H1 (cell line): Measurements from ENCODE around the gene PPP1R3E. TPM values are rescaled to one million over a fixed set of nuclear protein-coding genes. Genes with fewer than 3 reads are reported as not detected.

Experiments used
- ATF2 ChIP-seq: IDR thresholded peaks from 2 replicates; pipeline ENCODE4 v1.6.1; 2012; ENCODE audit warnings: low read length, inconsistent platforms
- BRCA1 ChIP-seq: IDR thresholded peaks from 2 replicates; pipeline ENCODE4 v1.6.1; 2012; ENCODE audit warnings: low read depth, low read length, improper control_type of control experiment
- CREB1 ChIP-seq: IDR thresholded peaks from 2 replicates; pipeline ENCODE4 v1.6.1; 2012; ENCODE audit warnings: inconsistent platforms
- E2F6 ChIP-seq: IDR thresholded peaks from 2 replicates; pipeline ENCODE4 v1.6.1; 2012; ENCODE audit warnings: inconsistent platforms
- EGR1 ChIP-seq: IDR thresholded peaks from 2 replicates; pipeline ENCODE4 v1.6.1; 2011; ENCODE audit warnings: low read depth, low read length, borderline replicate concordance
- EZH2 ChIP-seq: fragments of 200-600 bp; sonication (generic); IDR thresholded peaks from 2 replicates; pipeline ENCODE4 v1.7.1; 2012; ENCODE audit warnings: low read depth, mild to moderate bottlenecking, moderate library complexity, low read length, inconsistent platforms; ENCODE audit not compliant: severe bottlenecking
- FOSL1 ChIP-seq: IDR thresholded peaks from 2 replicates; pipeline ENCODE4 v1.6.1; 2011; ENCODE audit warnings: mild to moderate bottlenecking, low read depth, low read length, moderate library complexity; ENCODE audit not compliant: insufficient read depth
- KDM1A ChIP-seq: fragments of 200-600, 300-600 bp; sonication (generic); IDR thresholded peaks from 2 replicates; pipeline ENCODE4 v1.7.1; 2016; ENCODE audit warnings: mild to moderate bottlenecking, low read length, borderline replicate concordance
- MAFK ChIP-seq: IDR thresholded peaks from 2 replicates; pipeline ENCODE4 v1.6.1; 2012; ENCODE audit warnings: low read depth, mild to moderate bottlenecking, improper control_type of control experiment, low read length
- RAD21 ChIP-seq, 2 experiments: IDR thresholded peaks in 1 of 2; conservative IDR thresholded peaks in 1 of 2; 2 replicates each; pipeline ENCODE4 v1.6.1; 2011; ENCODE audit warnings: low read depth in 2 of 2, low read length in 2 of 2, improper control_type of control experiment in 1 of 2, inconsistent platforms in 1 of 2, mild to moderate bottlenecking in 1 of 2, moderate library complexity in 1 of 2
- SAP30 ChIP-seq: fragments of 300-600 bp; sonication (generic); IDR thresholded peaks from 2 replicates; pipeline ENCODE4 v1.7.1; 2012; ENCODE audit warnings: low read length, moderate library complexity, mild to moderate bottlenecking, inconsistent platforms; ENCODE audit not compliant: insufficient read depth, insufficient replicate concordance
- SIRT6 ChIP-seq: IDR thresholded peaks from one replicate; pipeline ENCODE4 v1.7.1; 2012; ENCODE audit warnings: low read length, inconsistent platforms
- SIX5 ChIP-seq: IDR thresholded peaks from 2 replicates; pipeline ENCODE4 v1.6.1; 2011; ENCODE audit warnings: mild to moderate bottlenecking, low read depth, low read length
- SP2 ChIP-seq: IDR thresholded peaks from 2 replicates; pipeline ENCODE4 v1.6.1; 2012; ENCODE audit warnings: mild to moderate bottlenecking, low read length, inconsistent platforms
- SP4 ChIP-seq: IDR thresholded peaks from 2 replicates; pipeline ENCODE4 v1.6.1; 2012; ENCODE audit warnings: low read length, inconsistent platforms
- SUZ12 ChIP-seq: fragments of 200-600 bp; sonication (generic); IDR thresholded peaks from 2 replicates; pipeline ENCODE4 v1.6.1; 2012; ENCODE audit warnings: mild to moderate bottlenecking, inconsistent platforms, low read length, moderate library complexity, mixed read lengths
- TAF1 ChIP-seq: IDR thresholded peaks from 2 replicates; pipeline ENCODE4 v1.6.1; 2011; ENCODE audit warnings: mild to moderate bottlenecking, low read depth, low read length
- TEAD4 ChIP-seq: IDR thresholded peaks from 2 replicates; pipeline ENCODE4 v1.6.1; 2012; ENCODE audit warnings: low read depth, low read length, inconsistent platforms, mixed read lengths
- USF2 ChIP-seq: IDR thresholded peaks from 2 replicates; pipeline ENCODE4 v1.6.1; 2011; ENCODE audit warnings: low read length, improper control_type of control experiment
- YY1 ChIP-seq: IDR thresholded peaks from 2 replicates; pipeline ENCODE4 v1.6.1; 2011; ENCODE audit warnings: low read depth, mild to moderate bottlenecking, low read length
- polyA plus RNA-seq, 7 experiments: library from polyadenylated mRNA; depleted of rRNA in 3 of 7; stranded (reverse) in 5 of 7; unstranded in 2 of 7; fragments of >200 nt in 5 of 7; fragments of 200-250 nt in 2 of 7; gene quantifications; 1 replicate in 5 of 7; 2 replicates in 1 of 7; 4 replicates in 1 of 7; pipeline versions ENCODE4 v1.2.1 to v1.2.3, GENCODE V29; 2011 to 2013; ENCODE audit warnings: missing spikeins in 2 of 7, mixed read lengths in 2 of 7
- total RNA-seq: library from RNA; stranded (reverse); fragmentation: NEBNext Ultra II Directional; extraction: Animal tissue kit (Norgen Biotek cat#: 25700); gene quantifications from 2 replicates; pipeline ENCODE4 v1.2.1, GENCODE V29; 2021

PPP1R3E gene
- total and polyA plus RNA-seq, 2 of the 8 experiments (the other 6 are each of a cell fraction or from before 2014, with no cell fraction given) = 4.4 to 4.7 TPM

GRCh38 chr14:23320584-23321571 is 18.2 kb upstream of the PPP1R3E start, which contains the start of gene PABPN1 (continued):
- TF ChIP-seq TAF1 (peak; percentile 71), SP4 (peak; percentile 95), TEAD4 (no peak), SUZ12 (no peak), KDM1A (no peak), BRCA1 (no peak), RAD21 (IDR thresholded peaks at IDR 0.05 in 1 of 2, conservative IDR thresholded peaks at IDR 0.05 in 1 of 2; ENCODE audit: low read depth in 2 of 2, low read length in 2 of 2) (no peak), EZH2 (no peak), E2F6 (peak; percentile 45; the same call in 1 of the 2 replicates), MAFK (no peak), CREB1 (peak; percentile 93), FOSL1 (no peak), EGR1 (no peak), YY1 (peak; percentile 97), SP2 (peak; percentile 93), SIX5 (no peak), SIRT6 (no peak), SAP30 (peak; percentile 17), USF2 (peak; percentile 89), ATF2 (0 out of 2 replicates have a peak, but pooled peaks have one; percentile 47)
